IPS-18a (cell line): ENCODE data around the gene PTH1R.

ENCODE experiments used
- H3K27ac ChIP-seq: one replicate; pipeline ENCODE4 v1.5.1; 2013; ENCODE audit warnings: low read length
- H3K27me3 ChIP-seq: one replicate; pipeline ENCODE4 v1.6.1; 2013; ENCODE audit warnings: mild to moderate bottlenecking, low read length; ENCODE audit not compliant: control insufficient read depth, insufficient read depth
- H3K36me3 ChIP-seq: one replicate; pipeline ENCODE4 v1.6.1; 2013; ENCODE audit warnings: low read depth, low read length; ENCODE audit not compliant: control insufficient read depth
- H3K4me1 ChIP-seq: one replicate; pipeline ENCODE4 v1.6.1; 2013; ENCODE audit warnings: low read depth, low read length; ENCODE audit not compliant: control insufficient read depth
- H3K4me3 ChIP-seq: one replicate; pipeline ENCODE4 v1.5.1; 2013; ENCODE audit warnings: low read length
- H3K9ac ChIP-seq: one replicate; pipeline ENCODE4 v1.6.1; 2013; ENCODE audit warnings: mild to moderate bottlenecking, low read length, moderate library complexity
- H3K9me3 ChIP-seq: one replicate; pipeline ENCODE4 v1.6.1; 2013; ENCODE audit warnings: low read depth, low read length; ENCODE audit not compliant: control insufficient read depth

Gene PTH1R

DNA sequence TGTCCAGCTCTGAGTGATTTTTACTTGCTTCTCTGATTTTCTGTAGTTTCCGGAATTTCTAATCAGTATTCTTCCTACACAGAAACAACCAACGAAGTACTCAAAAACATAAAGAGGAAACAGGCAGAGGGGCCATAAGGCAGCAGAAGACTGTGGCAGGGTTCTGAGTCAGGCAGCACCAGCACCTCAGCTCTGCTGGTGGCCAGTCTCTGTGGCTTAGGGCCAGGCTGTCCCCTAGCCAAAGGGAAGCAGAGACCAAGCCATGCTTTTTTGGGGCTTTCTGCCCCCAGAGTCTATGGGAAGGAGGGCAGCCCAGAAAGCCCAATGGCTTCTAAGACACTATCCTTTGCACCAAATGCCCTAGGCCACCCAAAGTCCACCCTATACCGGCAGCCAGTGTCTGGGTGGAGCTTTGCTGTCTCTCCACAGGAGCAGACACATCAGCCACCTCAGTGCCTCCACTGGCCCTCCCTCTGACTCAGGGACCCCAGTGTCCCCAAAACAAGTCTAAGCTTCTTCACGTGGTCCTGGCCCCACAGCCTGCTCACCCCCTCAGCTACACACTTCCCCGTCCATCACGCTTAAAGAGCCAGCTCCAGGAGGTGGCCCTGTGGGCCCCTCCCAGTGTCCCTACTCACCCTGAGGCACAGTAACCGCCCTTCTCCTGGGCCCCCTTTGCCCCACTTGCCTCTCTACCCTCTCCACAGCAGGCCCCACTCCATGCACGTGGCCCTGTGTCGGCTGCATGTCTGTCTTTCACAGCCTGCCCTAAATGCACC, 52.8 kb downstream of the PTH1R start:
- H3K4me3 ChIP-seq: no peak overlapping the region
- no peaks in the 10 kb centered on the region for H3K9me3 ChIP-seq
- H3K36me3 ChIP-seq: peaks cover 10% of the 10 kb centered on the region
- H3K4me1 ChIP-seq: peaks cover 9% of the 10 kb centered on the region
- no peak overlapping the region for H3K27ac ChIP-seq
- no peak overlapping the region for H3K9ac ChIP-seq
- no peaks in the 10 kb centered on the region for H3K27me3 ChIP-seq

DNA sequence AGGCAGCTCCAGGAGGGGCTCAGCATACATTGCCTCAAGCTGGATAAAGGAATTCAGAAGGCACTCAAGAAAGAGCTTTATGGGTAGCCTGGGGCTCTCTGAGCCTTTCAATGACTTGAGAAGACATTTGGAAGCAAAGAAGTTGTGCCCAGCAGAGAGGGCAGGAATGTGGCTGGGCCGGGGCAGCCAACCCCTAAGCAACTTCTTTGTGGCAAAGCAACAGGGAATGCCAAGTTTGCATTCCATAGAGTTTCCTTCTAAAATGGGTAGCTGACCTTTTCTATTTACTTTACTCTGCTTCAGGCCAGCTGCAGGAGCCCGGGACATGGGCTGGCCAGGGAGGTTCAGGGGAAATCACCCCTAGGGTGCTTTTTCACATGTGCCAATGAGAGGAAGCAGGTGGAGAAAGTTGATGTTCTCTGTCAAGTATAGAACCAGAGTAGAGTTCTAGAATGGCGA, 53.5 kb downstream of the PTH1R start:
- Histone ChIP-seq H3K4me1 (peaks cover 14% of the 10 kb centered on the region), H3K9ac (no peak overlapping the region), H3K27ac (no peak overlapping the region), H3K9me3 (no peaks in the 10 kb centered on the region), H3K4me3 (no peak overlapping the region), H3K27me3 (no peaks in the 10 kb centered on the region), H3K36me3 (peaks cover 5% of the 10 kb centered on the region)

DNA sequence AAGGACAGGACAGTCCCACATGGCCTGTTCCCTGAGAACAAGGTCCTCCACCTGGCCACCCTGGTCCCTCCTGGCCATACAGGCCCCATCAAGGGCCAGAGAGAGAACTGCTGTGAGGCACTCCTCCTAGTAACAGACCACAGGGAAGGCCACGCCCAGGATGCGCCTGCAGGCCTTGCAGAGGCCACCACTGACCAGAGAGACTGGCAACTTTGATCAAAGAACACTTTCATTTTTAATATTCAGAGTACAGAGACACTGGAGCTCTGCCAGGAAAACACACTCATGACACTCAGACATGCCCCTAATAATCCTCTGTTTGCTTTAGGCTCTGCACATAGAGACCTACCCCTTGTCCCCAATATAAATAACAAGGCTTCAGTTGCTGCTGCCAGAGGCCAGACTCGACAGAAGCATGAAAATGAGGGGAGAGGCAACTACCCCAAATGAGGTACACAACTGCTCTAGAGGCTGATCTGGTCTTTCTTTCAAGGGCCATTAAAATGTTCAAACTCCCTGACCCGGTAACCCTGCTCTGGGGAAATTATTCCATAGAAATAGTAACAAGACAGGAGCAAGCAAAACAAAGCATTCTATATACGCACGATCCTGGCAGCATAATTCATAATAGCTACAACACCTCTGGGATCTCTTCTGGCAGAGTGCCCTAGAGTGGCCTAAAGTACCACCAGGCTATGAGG, 54.3 kb downstream of the PTH1R start:
- Histone ChIP-seq H3K9ac (no peak overlapping the region), H3K27me3 (no peaks in the 10 kb centered on the region), H3K36me3 (peaks cover 8% of the 10 kb centered on the region), H3K4me1 (peaks cover 18% of the 10 kb centered on the region), H3K4me3 (no peak overlapping the region), H3K27ac (no peak overlapping the region), H3K9me3 (no peaks in the 10 kb centered on the region)

DNA sequence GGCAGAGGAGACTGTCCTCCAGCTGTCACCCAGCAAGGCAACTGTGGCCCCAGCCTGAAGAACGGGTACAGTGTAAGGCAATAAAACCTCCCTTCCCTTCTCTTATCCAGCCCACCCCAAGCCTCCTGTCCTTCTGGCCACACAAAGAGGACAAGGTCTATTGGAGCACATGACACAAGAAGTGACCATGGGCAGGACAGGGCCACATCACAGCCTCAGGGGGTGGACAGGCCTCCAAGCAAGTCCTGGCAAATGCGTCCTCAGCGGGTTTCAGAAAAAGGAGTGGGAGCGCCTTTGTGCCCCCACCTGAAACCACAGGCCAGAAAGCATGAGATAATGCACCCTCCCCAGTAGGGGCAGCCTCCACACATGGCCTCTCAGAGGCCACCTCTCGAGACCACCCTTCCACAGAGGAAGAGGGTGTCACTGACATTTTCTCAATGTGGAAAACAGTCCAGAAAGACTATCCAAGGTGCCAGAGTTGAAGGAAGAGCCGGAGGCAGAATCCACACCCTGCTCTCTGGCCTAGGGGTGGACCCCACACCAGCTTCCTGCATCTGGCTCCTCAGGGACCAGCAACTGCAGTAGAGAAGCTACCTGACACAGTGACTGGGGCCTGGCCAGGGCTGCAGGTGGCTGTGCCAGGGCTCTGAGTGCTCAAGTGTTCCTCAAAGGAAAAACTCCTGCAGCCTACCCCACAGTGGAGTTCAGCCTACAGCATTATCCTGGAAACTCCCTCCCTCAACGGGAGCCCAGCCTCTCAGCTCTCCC, 55.1 kb downstream of the PTH1R start:
- Histone ChIP-seq H3K4me3 (no peak overlapping the region), H3K27me3 (no peaks in the 10 kb centered on the region), H3K27ac (no peak overlapping the region), H3K4me1 (peaks cover 18% of the 10 kb centered on the region), H3K9me3 (no peaks in the 10 kb centered on the region), H3K36me3 (peaks cover 12% of the 10 kb centered on the region), H3K9ac (no peak overlapping the region)

- H3K9me3 ChIP-seq: no peaks in the 10 kb centered on the region
- H3K4me3 ChIP-seq: no peak overlapping the region
- H3K36me3 ChIP-seq: peaks cover 12% of the 10 kb centered on the region
- H3K4me1 ChIP-seq: peaks cover 18% of the 10 kb centered on the region
- no peak overlapping the region for H3K9ac ChIP-seq
- no peaks in the 10 kb centered on the region for H3K27me3 ChIP-seq
- no peak overlapping the region for H3K27ac ChIP-seq
Observed at GRCh38 chr3:46933261-46933660, 55.7 kb downstream of the PTH1R start.

DNA sequence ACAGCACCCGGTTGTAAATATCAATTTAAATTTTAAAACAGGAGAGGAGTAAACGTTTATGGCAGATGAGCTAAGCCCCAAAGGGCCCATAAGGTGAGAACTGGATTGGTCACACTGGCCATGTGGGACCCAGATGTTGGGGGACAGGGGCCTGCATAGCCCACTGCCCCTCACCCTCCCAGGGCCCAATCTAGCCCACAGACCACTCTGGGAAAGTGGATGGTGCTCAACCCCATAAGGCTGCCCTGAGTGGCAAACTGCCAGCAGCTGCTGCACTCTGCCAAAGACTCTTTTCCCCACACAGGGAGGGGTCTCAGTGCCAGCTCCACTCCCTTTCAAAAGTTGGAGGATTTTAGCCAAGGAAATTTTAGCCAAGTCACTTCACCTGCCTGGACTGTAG, 56.6 kb downstream of the PTH1R start:
- Histone ChIP-seq H3K4me1 (peaks cover 18% of the 10 kb centered on the region), H3K27me3 (no peaks in the 10 kb centered on the region), H3K4me3 (no peak overlapping the region), H3K27ac (no peak overlapping the region), H3K36me3 (peaks cover 11% of the 10 kb centered on the region), H3K9ac (no peak overlapping the region), H3K9me3 (no peaks in the 10 kb centered on the region)

GRCh38 chr3:46934498-46935167, 57.1 kb downstream of the PTH1R start:
- Histone ChIP-seq H3K9ac (no peak overlapping the region), H3K9me3 (no peaks in the 10 kb centered on the region), H3K36me3 (peaks cover 16% of the 10 kb centered on the region), H3K27me3 (no peaks in the 10 kb centered on the region), H3K4me3 (no peak overlapping the region), H3K4me1 (peaks cover 18% of the 10 kb centered on the region), H3K27ac (no peak overlapping the region)

GRCh38 chr3:46935168-46935858, 57.8 kb downstream of the PTH1R start:
- H3K9ac ChIP-seq: no peak overlapping the region
- H3K27me3 ChIP-seq: no peaks in the 10 kb centered on the region
- H3K36me3 ChIP-seq: peaks cover 23% of the 10 kb centered on the region
- H3K27ac ChIP-seq: no peak overlapping the region
- H3K4me1 ChIP-seq: peaks cover 18% of the 10 kb centered on the region
- no peaks in the 10 kb centered on the region for H3K9me3 ChIP-seq
- no peak overlapping the region for H3K4me3 ChIP-seq

GRCh38 chr3:46935989-46936558, 58.6 kb downstream of the PTH1R start:
- Histone ChIP-seq H3K36me3 (peaks cover 25% of the 10 kb centered on the region), H3K4me3 (no peak overlapping the region), H3K27me3 (no peaks in the 10 kb centered on the region), H3K4me1 (peaks cover 17% of the 10 kb centered on the region), H3K27ac (no peak overlapping the region), H3K9me3 (no peaks in the 10 kb centered on the region), H3K9ac (no peak overlapping the region)

DNA sequence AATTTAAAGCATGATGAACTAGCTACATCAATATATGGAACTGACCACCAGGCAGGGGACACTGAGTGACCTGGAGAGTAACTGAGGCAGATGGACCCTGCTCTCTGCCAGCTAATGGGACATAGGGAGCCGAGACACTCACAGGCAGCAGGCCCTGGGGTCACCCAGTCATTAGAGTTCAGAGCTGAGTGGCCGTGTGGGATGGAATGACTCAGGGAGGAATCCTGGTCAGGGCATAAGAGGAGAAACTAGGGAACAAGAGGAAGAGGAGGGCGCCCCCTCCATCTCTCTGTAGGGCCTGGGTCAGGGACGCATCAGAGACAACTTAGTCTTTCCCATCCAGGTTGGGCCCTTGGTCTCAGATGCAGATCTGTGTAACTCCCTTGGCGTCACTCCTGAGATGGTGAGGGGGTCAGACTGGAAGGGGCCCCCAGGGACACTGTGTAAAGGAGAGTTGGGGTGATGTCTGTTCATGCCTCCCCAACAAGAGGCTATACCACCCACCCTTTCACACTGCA, 59.3 kb downstream of the PTH1R start:
- H3K4me3 ChIP-seq: no peak overlapping the region
- peaks cover 25% of the 10 kb centered on the region for H3K36me3 ChIP-seq
- no peak overlapping the region for H3K27ac ChIP-seq
- H3K27me3 ChIP-seq: no peaks in the 10 kb centered on the region
- no peak overlapping the region for H3K9ac ChIP-seq
- H3K9me3 ChIP-seq: no peaks in the 10 kb centered on the region
- H3K4me1 ChIP-seq: peaks cover 15% of the 10 kb centered on the region
